ENCODE results near the gene GNG12.

GRCh38 chr1:67771152-67771551, 62.1 kb downstream of the GNG12 start:
- no peak for TF ChIP-seq PATZ1 (CRISPR knock-in tag; IDR thresholded peaks at IDR 0.05; ENCODE audit: borderline replicate concordance)
- no peak for TF ChIP-seq ZC3H10 (CRISPR knock-in tag; IDR thresholded peaks at IDR 0.05)
- TF ChIP-seq CREB5 (CRISPR knock-in tag; IDR thresholded peaks at IDR 0.05; ENCODE audit: low read depth) = no peak
- no peak for TF ChIP-seq CSRNP3 (CRISPR knock-in tag; IDR thresholded peaks at IDR 0.05)
- no peak for TF ChIP-seq POU6F1 (CRISPR knock-in tag; IDR thresholded peaks at IDR 0.05; ENCODE audit: borderline replicate concordance, low read depth)
- TF ChIP-seq ZNF8 (CRISPR knock-in tag; IDR thresholded peaks at IDR 0.05) = no peak
- TF ChIP-seq ZNF70 (CRISPR knock-in tag; IDR thresholded peaks at IDR 0.05) = no peak
- TF ChIP-seq BACH2 (CRISPR knock-in tag; IDR thresholded peaks at IDR 0.05; ENCODE audit: borderline replicate concordance) = no peak
- TF ChIP-seq ZFP30 (CRISPR knock-in tag; IDR thresholded peaks at IDR 0.05) = no peak
- no peak for TF ChIP-seq TCF4 (CRISPR knock-in tag; IDR thresholded peaks at IDR 0.05; ENCODE audit: borderline replicate concordance)
- no peak for TF ChIP-seq ZNF565 (CRISPR knock-in tag; conservative IDR thresholded peaks at IDR 0.05; ENCODE audit: low read depth)
- TF ChIP-seq ISL1 (CRISPR knock-in tag; IDR thresholded peaks at IDR 0.05) = no peak
- no peak for TF ChIP-seq ARNTL (CRISPR knock-in tag; IDR thresholded peaks at IDR 0.05; ENCODE audit: borderline replicate concordance, low read depth)
- TF ChIP-seq PPARA (CRISPR knock-in tag; IDR thresholded peaks at IDR 0.05; ENCODE audit: borderline replicate concordance) = no peak
